ENCODE results near the gene JAKMIP2. TPM values are rescaled to one million over a fixed set of nuclear protein-coding genes. Genes with fewer than 3 reads are reported as not detected.

JAKMIP2 gene
- total and polyA plus RNA-seq, 10 of the 15 experiments (the other 5 are each of a cell fraction or from before 2014, with no cell fraction given) = 0.51 to 1.8 (median 0.89) TPM

DNA sequence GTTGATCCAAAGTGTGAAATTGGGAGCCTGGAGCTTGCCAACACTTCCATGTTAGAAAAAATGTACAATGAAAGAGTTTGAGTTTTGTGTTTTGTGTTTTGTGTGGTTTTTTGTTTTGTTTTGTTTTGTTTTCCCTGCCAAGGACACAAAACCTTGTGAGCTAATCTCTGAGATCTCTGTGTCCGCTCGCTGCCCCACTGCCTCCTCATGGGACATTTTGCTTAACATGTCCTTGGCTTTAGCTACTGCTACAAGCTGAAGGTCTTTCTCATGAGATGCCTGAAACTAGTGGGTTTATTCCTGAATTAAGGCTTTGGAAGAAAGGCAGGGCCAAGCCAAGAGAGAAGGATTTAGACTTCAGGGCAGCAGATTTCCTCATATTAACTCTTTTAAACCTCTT is 7.3 kb upstream of the JAKMIP2 start:
- no peak overlapping the region for H3K4me3 ChIP-seq
- H3K36me3 ChIP-seq (ENCODE audit: control insufficient read depth in 2 of 2, insufficient read depth in 2 of 2, low read length in 1 of 2) = no peaks in the 10 kb centered on the region
- no peaks in the 10 kb centered on the region for H3K79me2 ChIP-seq (ENCODE audit: control insufficient read depth, insufficient read depth, low read length)
- no peak overlapping the region for H3K4me2 ChIP-seq (ENCODE audit: control insufficient read depth, insufficient read depth)
- ChIA-PET RAD21 (ENCODE audit: unreplicated experiment) (no interaction called here), POLR2A (no interaction called here), SMC1A (ENCODE audit: uncharacterized antibody, unreplicated experiment) (no interaction called here), CTCF (no interaction called here)
- TF ChIP-seq PAX5 (IDR thresholded peaks at IDR 0.05; ENCODE audit: borderline replicate concordance, low read depth, low read length) (no peak), IKZF2 (IDR thresholded peaks at IDR 0.05) (no peak), SREBF1 (IDR thresholded peaks at IDR 0.05; ENCODE audit: low read length) (no peak), LARP7 (IDR thresholded peaks at IDR 0.05) (no peak)
- TF ChIP-seq, protein P1, sequence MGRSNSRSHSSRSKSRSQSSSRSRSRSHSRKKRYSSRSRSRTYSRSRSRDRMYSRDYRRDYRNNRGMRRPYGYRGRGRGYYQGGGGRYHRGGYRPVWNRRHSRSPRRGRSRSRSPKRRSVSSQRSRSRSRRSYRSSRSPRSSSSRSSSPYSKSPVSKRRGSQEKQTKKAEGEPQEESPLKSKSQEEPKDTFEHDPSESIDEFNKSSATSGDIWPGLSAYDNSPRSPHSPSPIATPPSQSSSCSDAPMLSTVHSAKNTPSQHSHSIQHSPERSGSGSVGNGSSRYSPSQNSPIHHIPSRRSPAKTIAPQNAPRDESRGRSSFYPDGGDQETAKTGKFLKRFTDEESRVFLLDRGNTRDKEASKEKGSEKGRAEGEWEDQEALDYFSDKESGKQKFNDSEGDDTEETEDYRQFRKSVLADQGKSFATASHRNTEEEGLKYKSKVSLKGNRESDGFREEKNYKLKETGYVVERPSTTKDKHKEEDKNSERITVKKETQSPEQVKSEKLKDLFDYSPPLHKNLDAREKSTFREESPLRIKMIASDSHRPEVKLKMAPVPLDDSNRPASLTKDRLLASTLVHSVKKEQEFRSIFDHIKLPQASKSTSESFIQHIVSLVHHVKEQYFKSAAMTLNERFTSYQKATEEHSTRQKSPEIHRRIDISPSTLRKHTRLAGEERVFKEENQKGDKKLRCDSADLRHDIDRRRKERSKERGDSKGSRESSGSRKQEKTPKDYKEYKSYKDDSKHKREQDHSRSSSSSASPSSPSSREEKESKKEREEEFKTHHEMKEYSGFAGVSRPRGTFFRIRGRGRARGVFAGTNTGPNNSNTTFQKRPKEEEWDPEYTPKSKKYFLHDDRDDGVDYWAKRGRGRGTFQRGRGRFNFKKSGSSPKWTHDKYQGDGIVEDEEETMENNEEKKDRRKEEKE (IDR thresholded peaks at IDR 0.05) = no peak
- TF ChIP-seq, protein P2, sequence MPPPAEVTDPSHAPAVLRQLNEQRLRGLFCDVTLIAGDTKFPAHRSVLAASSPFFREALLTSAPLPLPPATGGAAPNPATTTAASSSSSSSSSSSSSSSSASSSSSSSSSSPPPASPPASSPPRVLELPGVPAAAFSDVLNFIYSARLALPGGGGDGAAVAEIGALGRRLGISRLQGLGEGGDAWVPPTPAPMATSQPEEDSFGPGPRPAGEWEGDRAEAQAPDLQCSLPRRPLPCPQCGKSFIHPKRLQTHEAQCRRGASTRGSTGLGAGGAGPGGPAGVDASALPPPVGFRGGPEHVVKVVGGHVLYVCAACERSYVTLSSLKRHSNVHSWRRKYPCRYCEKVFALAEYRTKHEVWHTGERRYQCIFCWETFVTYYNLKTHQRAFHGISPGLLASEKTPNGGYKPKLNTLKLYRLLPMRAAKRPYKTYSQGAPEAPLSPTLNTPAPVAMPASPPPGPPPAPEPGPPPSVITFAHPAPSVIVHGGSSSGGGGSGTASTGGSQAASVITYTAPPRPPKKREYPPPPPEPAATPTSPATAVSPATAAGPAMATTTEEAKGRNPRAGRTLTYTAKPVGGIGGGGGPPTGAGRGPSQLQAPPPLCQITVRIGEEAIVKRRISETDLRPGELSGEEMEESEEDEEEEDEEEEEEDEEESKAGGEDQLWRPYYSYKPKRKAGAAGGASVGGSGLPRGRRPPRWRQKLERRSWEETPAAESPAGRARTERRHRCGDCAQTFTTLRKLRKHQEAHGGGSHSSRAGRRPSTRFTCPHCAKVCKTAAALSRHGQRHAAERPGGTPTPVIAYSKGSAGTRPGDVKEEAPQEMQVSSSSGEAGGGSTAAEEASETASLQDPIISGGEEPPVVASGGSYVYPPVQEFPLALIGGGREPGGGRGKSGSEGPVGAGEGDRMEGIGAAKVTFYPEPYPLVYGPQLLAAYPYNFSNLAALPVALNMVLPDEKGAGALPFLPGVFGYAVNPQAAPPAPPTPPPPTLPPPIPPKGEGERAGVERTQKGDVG (CRISPR knock-in tag; IDR thresholded peaks at IDR 0.05) = no peak
- FAIRE-seq (no peak), ATAC-seq (no peak), DNase-seq (ENCODE audit: low read depth, low spot score) (no peak)
- intact Hi-C loops (cut with micrococcal nuclease; ENCODE audit: unreplicated experiment) (no loop called here), in situ Hi-C loops (cut with MboI) (no loop called here)
- no peaks in the 10 kb centered on the region for H3K9me3 ChIP-seq (replicated peaks; ENCODE audit: control insufficient read depth, insufficient read depth, low read length)
- no peak overlapping the region for H3K9ac ChIP-seq (ENCODE audit: control insufficient read depth, insufficient read depth, low read length)
- 40% methylated on average over 2 of the region's 2 CpGs for WGBS (ENCODE audit: insufficient coverage, insufficient replicate concordance, low lambda C conversion rate, missing lambda C conversion rate)
- no TSS peak for BruUV-seq (replicated peaks)
- H2AFZ ChIP-seq (ENCODE audit: control insufficient read depth, low read depth, low read length) = no peak overlapping the region
- no peaks in the 10 kb centered on the region for H4K20me1 ChIP-seq (ENCODE audit: control insufficient read depth, insufficient read depth)
- H3K27me3 ChIP-seq (replicated peaks in 1 of 2; ENCODE audit: control insufficient read depth in 2 of 2, insufficient read depth in 2 of 2, low read length in 1 of 2) = no peaks in the 10 kb centered on the region
- no peak overlapping the region for H3K27ac ChIP-seq (ENCODE audit: control insufficient read depth, insufficient read depth)
- H3K4me1 ChIP-seq (ENCODE audit: control insufficient read depth, insufficient read depth, low read length) = no peaks in the 10 kb centered on the region

All from GM12878 (cell line).